ENCODE results near the gene SGSH. TPM values are rescaled to one million over a fixed set of nuclear protein-coding genes. Genes with fewer than 3 reads are reported as not detected.

Gene SGSH
- total RNA-seq, 1 experiment from 2014 or later = 33.4 TPM

- Histone ChIP-seq H3K4me1 (ENCODE audit: insufficient read depth, low read length, poor library complexity, severe bottlenecking) (no peaks in the 10 kb centered on the region), H3K36me3 (ENCODE audit: insufficient read depth, low read length, poor library complexity, severe bottlenecking) (no peaks in the 10 kb centered on the region), H3K27ac (ENCODE audit: low read depth, low read length, poor library complexity, severe bottlenecking) (no peak overlapping the region), H3K4me3 (ENCODE audit: low read depth, low read length, poor library complexity, severe bottlenecking) (no peak overlapping the region), H3K27me3 (replicated peaks; ENCODE audit: insufficient read depth, low read depth, low read length, poor library complexity) (no peaks in the 10 kb centered on the region), H3K9me3 (ENCODE audit: low read depth, low read length, poor library complexity, severe bottlenecking) (peaks cover 17% of the 10 kb centered on the region)
- intact Hi-C loops (cut with micrococcal nuclease; ENCODE audit: unreplicated experiment) = no loop called here
- TF ChIP-seq CTCF (conservative IDR thresholded peaks at IDR 0.05; ENCODE audit: low read depth, low read length) (no peak), EZH2 (IDR thresholded peaks at IDR 0.05; ENCODE audit: borderline replicate concordance, low read depth, low read length, poor library complexity, severe bottlenecking) (no peak)
- BruUV-seq (replicated peaks) = no TSS peak
- no peak for DNase-seq (ENCODE audit: low spot score)
- ChIA-PET CTCF (interaction anchor here (0.6 kb wide), 1 partner anchor 242 kb away, joined by 5 read pairs; no protein-coding TSS in a partner anchor), POLR2A (ENCODE audit: low non-redundant PET) (no interaction called here)
Measured at GRCh38 chr17:80236911-80237310, 16.8 kb upstream of the SGSH start.

- intact Hi-C loops (cut with micrococcal nuclease; ENCODE audit: unreplicated experiment) = no loop called here
- no peak overlapping the region for H3K4me3 ChIP-seq (ENCODE audit: low read depth, low read length, poor library complexity, severe bottlenecking)
- no peaks in the 10 kb centered on the region for H3K27me3 ChIP-seq (replicated peaks; ENCODE audit: insufficient read depth, low read depth, low read length, poor library complexity)
- no peaks in the 10 kb centered on the region for H3K4me1 ChIP-seq (ENCODE audit: insufficient read depth, low read length, poor library complexity, severe bottlenecking)
- no peak for DNase-seq (ENCODE audit: low spot score)
- H3K27ac ChIP-seq (ENCODE audit: low read depth, low read length, poor library complexity, severe bottlenecking) = no peak overlapping the region
- H3K9me3 ChIP-seq (ENCODE audit: low read depth, low read length, poor library complexity, severe bottlenecking) = peaks cover 20% of the 10 kb centered on the region
- H3K36me3 ChIP-seq (ENCODE audit: insufficient read depth, low read length, poor library complexity, severe bottlenecking) = no peaks in the 10 kb centered on the region
- BruUV-seq (replicated peaks) = no TSS peak
- TF ChIP-seq CTCF (conservative IDR thresholded peaks at IDR 0.05; ENCODE audit: low read depth, low read length) (no peak), EZH2 (IDR thresholded peaks at IDR 0.05; ENCODE audit: borderline replicate concordance, low read depth, low read length, poor library complexity, severe bottlenecking) (no peak)
- POLR2A ChIA-PET (ENCODE audit: low non-redundant PET) = no interaction called here
- CTCF ChIA-PET = no interaction called here
Measured at GRCh38 chr17:80233202-80233601, 13.1 kb upstream of the SGSH start.

- Histone ChIP-seq H3K4me3 (ENCODE audit: low read depth, low read length, poor library complexity, severe bottlenecking) (no peak overlapping the region), H3K27me3 (replicated peaks; ENCODE audit: insufficient read depth, low read depth, low read length, poor library complexity) (no peaks in the 10 kb centered on the region), H3K27ac (ENCODE audit: low read depth, low read length, poor library complexity, severe bottlenecking) (no peak overlapping the region), H3K36me3 (ENCODE audit: insufficient read depth, low read length, poor library complexity, severe bottlenecking) (no peaks in the 10 kb centered on the region), H3K9me3 (ENCODE audit: low read depth, low read length, poor library complexity, severe bottlenecking) (peaks cover 20% of the 10 kb centered on the region), H3K4me1 (ENCODE audit: insufficient read depth, low read length, poor library complexity, severe bottlenecking) (no peaks in the 10 kb centered on the region)
- no peak for DNase-seq (ENCODE audit: low spot score)
- TF ChIP-seq CTCF (conservative IDR thresholded peaks at IDR 0.05; ENCODE audit: low read depth, low read length) (no peak), EZH2 (IDR thresholded peaks at IDR 0.05; ENCODE audit: borderline replicate concordance, low read depth, low read length, poor library complexity, severe bottlenecking) (no peak)
- intact Hi-C loops (cut with micrococcal nuclease; ENCODE audit: unreplicated experiment) = no loop called here
- no TSS peak for BruUV-seq (replicated peaks)
- ChIA-PET POLR2A (ENCODE audit: low non-redundant PET) (no interaction called here), CTCF (no interaction called here)
Measured at GRCh38 chr17:80232438-80232837, 12.3 kb upstream of the SGSH start.

Data from A673 (cell line).